HG03135 (cell line): ENCODE measurements around the gene CLSTN2.
A peak's percentile ranks its signal among the peaks of the same experiment; 100 is the strongest.

Experiments used
- ATAC-seq: cut with Tn5 transposase; IDR thresholded peaks from one replicate; pipeline ENCODE4 v1.9.1; 2021; ENCODE audit warnings: mild to moderate bottlenecking, moderate library complexity; ENCODE audit not compliant: unreplicated experiment

The CLSTN2 gene

GRCh38 chr3:140523600-140523999 is 588.6 kb downstream of the CLSTN2 start:
- ATAC-seq, result no peak

GRCh38 chr3:140527156-140527555 is 592.2 kb downstream of the CLSTN2 start:
- no peak for ATAC-seq

- no peak for ATAC-seq
Observed at GRCh38 chr3:140529096-140529495, 594.1 kb downstream of the CLSTN2 start.

GRCh38 chr3:140529558-140529957 is 594.6 kb downstream of the CLSTN2 start:
- ATAC-seq, result no peak

- no peak for ATAC-seq
Observed at GRCh38 chr3:140530131-140530530, 595.1 kb downstream of the CLSTN2 start.

- no peak for ATAC-seq
Observed at GRCh38 chr3:140530603-140531002, 595.6 kb downstream of the CLSTN2 start.

GRCh38 chr3:140532793-140533330 is 597.9 kb downstream of the CLSTN2 start:
- ATAC-seq, result no peak

- no peak for ATAC-seq
Observed at GRCh38 chr3:140536926-140537726, 602.1 kb downstream of the CLSTN2 start.

GRCh38 chr3:140537727-140538082 is 602.7 kb downstream of the CLSTN2 start:
- ATAC-seq, result no peak

- peak; percentile 74 for ATAC-seq
Observed at GRCh38 chr3:140540262-140540661, 605.3 kb downstream of the CLSTN2 start.

GRCh38 chr3:140541975-140542653 is 607.1 kb downstream of the CLSTN2 start:
- ATAC-seq, result no peak

- no peak for ATAC-seq
Observed at GRCh38 chr3:140545197-140545596, 610.2 kb downstream of the CLSTN2 start.

- no peak for ATAC-seq
Observed at GRCh38 chr3:140545756-140546155, 610.8 kb downstream of the CLSTN2 start.

GRCh38 chr3:140546649-140547048 is 611.7 kb downstream of the CLSTN2 start:
- ATAC-seq, result no peak

GRCh38 chr3:140552403-140552802 is 617.4 kb downstream of the CLSTN2 start:
- ATAC-seq, result no peak

GRCh38 chr3:140552898-140553297 is 617.9 kb downstream of the CLSTN2 start:
- ATAC-seq, result no peak

GRCh38 chr3:140553591-140553990 is 618.6 kb downstream of the CLSTN2 start:
- ATAC-seq, result no peak

GRCh38 chr3:140555666-140556065 is 620.7 kb downstream of the CLSTN2 start:
- ATAC-seq, result no peak

- ATAC-seq, result no peak
Observed at GRCh38 chr3:140557476-140557875, 622.5 kb downstream of the CLSTN2 start.

GRCh38 chr3:140559546-140559945 is 624.6 kb downstream of the CLSTN2 start:
- ATAC-seq, result no peak

- no peak for ATAC-seq
Observed at GRCh38 chr3:140563206-140563760, 628.3 kb downstream of the CLSTN2 start.

GRCh38 chr3:140568131-140568530 is 633.1 kb downstream of the CLSTN2 start:
- no peak for ATAC-seq
